GM12864 (cell line): Measurements from ENCODE around the gene MYH3.
"Not testable (repeated sequence)": the region's sequence is repeated elsewhere in the genome, so short reads cannot be mapped to it uniquely, and the experiment has no call there.

ENCODE experiments used
- DNase-seq: peaks from one replicate; pipeline ENCODE4 v3.0.0-alpha.2; 2011; ENCODE audit warnings: low read depth
- H3K4me3 ChIP-seq: 2 replicates; pipeline ENCODE4 v1.5.1; 2011; ENCODE audit warnings: mild to moderate bottlenecking, low read depth, low read length, control low read depth
- TF ChIP-seq, protein P1 (sequence below): IDR thresholded peaks from 2 replicates; pipeline ENCODE4 v1.5.1; 2011; ENCODE audit warnings: low read depth, mild to moderate bottlenecking, moderate library complexity, low read length, control low read depth, inconsistent platforms; ENCODE audit errors: missing control alignments

The MYH3 gene

DNA sequence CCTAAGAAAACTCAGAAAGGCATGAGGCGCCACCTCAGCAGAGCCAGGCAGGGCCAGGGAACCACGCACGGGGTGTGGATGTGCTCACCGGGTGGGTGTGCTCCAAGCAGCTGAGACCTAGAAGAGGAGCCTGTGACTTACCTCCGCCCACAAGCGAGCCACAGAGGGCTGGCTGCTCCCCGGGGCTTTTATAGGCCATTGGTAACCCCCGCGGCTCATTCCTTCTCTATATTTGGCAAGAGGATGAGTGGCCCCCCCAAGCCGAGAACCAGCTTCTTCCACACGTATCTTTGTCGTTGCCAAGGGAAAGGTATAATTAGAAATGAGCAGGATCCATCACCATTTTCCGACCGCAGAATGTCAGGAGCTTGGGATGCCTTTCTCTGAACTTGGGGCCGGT is at the start of gene MYH3:
Gene MYH3 (minus strand): TSS at position 162 of the 400 bp plus-strand sequence. CDS start 2,245 bp downstream, outside the sequence.
- no peak for DNase-seq
- H3K4me3 ChIP-seq = no peak within 1 kb of the TSS
- TF ChIP-seq, protein P1, sequence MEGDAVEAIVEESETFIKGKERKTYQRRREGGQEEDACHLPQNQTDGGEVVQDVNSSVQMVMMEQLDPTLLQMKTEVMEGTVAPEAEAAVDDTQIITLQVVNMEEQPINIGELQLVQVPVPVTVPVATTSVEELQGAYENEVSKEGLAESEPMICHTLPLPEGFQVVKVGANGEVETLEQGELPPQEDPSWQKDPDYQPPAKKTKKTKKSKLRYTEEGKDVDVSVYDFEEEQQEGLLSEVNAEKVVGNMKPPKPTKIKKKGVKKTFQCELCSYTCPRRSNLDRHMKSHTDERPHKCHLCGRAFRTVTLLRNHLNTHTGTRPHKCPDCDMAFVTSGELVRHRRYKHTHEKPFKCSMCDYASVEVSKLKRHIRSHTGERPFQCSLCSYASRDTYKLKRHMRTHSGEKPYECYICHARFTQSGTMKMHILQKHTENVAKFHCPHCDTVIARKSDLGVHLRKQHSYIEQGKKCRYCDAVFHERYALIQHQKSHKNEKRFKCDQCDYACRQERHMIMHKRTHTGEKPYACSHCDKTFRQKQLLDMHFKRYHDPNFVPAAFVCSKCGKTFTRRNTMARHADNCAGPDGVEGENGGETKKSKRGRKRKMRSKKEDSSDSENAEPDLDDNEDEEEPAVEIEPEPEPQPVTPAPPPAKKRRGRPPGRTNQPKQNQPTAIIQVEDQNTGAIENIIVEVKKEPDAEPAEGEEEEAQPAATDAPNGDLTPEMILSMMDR = no peak

DNA sequence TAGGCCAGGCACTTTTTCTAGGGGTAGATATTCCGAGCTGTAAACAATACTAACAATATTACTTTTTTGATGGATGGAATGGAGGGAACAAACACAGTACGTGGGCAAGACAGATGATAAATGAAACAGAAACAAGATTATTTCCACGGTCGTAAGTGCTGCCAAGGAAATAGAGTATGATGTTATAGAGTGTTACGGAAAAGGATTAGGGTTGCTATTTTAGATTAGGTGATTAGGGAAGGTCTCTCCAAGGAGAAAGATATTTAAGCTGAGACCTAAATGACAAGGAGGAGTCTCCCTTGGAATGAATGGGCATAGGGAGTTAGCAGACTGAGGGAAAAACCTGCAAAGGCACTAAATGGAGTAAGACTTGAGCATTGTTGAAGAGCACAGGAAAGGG is 48.6 kb upstream of the MYH3 start:
- TF ChIP-seq, protein P1 = no peak
- no peak overlapping the region for H3K4me3 ChIP-seq
- DNase-seq = no peak

DNA sequence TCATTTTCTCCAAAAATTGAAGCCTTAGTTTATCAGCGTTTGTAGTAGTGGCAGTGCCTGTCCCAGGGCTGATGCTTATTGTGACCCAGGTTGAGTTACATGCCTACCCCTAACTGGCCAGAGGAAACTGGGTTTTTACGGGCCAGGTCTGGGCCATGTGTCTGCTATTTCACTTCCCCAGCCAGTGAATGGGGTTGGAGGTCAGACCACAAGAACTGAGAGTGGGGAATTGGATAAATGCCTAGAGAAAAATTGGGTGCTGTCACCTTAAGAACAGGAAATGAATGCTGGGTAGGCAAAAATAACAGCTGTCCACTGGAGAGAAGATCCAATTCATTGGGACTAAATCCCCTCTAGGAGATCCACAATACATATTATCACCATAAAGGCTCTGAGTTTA is 45.5 kb upstream of the MYH3 start:
- TF ChIP-seq, protein P1 = no peak
- no peak for DNase-seq
- H3K4me3 ChIP-seq = no peak overlapping the region

DNA sequence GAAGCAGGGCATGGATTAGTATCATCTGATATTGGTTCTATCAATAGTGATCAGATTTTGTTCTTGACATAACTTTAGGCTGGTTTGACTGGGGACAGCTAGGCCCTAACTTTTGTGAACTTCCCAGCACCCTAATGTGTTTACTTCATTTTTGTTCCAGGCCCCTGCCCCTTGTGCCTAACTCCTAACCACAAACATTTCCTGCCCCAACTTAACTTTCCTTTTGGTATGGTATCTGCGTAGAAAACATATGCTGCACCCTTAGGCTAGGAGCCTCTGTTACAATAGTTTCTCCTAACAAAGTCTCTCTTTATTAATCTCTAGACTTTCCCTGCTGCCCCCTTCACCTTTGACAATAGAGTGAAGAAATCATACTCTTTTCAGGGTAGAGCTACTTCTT is 42.7 kb upstream of the MYH3 start:
- H3K4me3 ChIP-seq = no peak overlapping the region
- TF ChIP-seq, protein P1 = no peak
- no peak for DNase-seq

DNA sequence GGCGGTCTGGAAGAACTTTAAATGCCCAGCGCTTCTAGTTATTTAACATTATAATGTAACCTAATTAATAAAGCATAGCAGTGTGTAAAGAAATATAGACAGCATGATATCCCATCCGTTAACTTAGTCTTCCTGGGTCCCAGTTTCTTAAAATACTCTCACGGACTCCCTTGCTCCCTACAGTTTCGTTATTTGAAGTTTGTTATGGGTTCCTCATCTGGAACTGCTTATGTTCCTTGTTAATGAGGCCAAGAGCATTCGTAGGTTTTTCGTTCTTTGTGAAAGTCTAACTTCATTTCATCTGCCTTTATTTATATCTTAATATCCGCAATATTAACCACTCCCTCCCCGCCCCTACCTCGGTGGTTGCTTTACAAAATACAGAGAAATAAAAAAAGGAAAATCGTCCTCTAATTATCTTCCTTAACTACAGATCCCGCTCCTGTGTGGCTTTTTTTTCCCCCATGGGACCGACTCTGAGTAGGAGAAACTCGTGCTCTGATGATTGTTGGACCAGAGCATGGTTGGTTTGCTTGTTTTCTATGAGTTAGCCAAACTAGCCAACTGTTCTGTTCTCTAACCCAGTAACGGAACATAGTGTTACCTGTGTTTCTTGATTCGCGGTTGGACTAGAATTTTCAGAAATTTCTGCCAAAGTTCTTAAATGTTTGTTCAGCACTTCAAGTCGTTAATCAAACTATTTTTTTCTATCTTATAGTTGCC is 41.1 kb upstream of the MYH3 start:
- peak overlapping the region; percentile 91 for H3K4me3 ChIP-seq
- TF ChIP-seq, protein P1 = no peak
- no peak for DNase-seq

DNA sequence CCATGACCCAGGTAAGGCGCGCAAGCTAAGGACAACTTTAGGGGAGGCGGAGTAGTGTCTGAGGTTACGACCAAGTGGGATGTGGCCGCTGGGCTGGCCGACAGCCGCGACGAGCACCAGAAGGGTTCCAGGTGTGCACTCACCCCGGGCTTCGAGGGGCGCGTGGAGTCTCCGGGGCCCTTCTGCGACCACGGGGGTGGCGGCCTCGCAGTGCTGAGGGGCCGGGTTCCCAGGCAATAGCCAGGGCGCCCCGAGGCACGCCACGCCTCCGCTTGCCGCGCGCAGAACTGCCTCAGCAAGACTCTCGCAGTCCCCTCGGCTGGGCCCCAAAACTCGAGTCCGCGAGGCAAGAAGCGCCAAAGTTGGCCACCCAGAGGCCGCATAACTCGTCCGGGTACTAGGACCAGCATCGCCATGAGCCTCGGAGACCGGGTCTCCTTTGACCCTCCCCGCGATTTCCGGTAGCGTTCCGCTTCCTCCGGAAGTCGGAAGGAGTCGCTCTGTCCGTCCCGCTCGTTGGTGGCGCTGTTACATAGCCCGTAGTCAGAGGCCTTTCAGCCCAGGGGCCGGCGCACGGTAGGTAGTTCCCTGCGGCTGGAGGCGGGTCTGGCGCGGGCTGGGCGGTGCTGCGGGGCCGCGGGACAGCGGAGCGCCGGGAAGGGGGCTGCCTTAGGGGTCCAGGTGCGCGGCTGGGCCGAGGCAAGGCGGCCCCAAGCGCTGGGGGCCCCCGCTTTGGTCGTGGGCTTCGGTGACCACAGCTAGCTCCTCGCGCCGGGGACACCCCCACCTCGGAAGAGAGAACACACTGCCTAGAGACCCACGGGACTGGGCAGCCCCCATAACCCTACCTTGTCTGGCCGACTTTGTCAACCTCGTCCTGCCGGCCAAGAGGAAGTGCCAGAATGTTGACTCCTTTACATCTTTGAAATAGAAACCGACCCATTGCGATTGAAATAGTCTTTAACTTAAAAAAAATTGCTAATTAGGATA is 40.3 kb upstream of the MYH3 start, which contains the start of the genes ADPRM and SCO1:
Gene ADPRM (plus strand): TSS at position 503 of the 990 bp plus-strand sequence. CDS start 7,333 bp downstream, outside the sequence.
Gene SCO1 (minus strand): TSS at position 442 of the 990 bp plus-strand sequence. CDS start 26 bp downstream, at position 416.
- peak within 1 kb of the TSS; percentile 91 for H3K4me3 ChIP-seq
- TF ChIP-seq, protein P1 = peak; percentile 51
- peak; percentile 83 for DNase-seq

DNA sequence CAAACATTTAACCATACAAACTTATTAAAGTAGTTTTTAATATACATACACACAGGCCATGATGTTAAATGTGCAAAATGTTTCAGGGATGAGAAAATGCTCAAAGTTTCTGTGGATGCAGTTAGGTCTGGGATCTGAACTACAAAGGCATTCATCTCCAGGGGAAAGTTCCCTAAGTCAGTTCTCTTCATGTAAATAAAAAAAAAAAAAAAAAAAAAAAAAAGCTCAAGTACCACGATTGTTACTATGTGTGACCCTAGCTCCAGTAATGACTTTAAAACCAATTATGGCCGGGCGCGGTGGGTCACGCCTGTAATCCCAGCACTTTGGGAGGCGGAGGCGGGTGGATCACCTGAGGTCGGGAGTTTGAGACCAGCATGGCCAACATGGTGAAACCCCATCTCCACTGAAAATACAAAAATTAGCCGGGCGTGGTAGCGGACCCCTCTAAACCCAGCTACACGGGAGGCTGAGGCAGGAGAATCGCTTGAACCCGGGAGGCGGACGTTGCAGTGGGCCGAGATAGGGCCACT is 38.8 kb upstream of the MYH3 start:
- H3K4me3 ChIP-seq = peak overlapping the region; percentile 91
- not testable (repeated sequence) for DNase-seq
